AG04450 (cell line): ENCODE results near the gene KDSR. TPM values are rescaled to one million over a fixed set of nuclear protein-coding genes. Genes with fewer than 3 reads are reported as not detected.

Source experiments
- CTCF ChIA-PET: fragments of 300-600, 350-600 bp; formaldehyde crosslinking; extraction: SDS; loops from one replicate; lab custom pipeline; 2022; ENCODE audit warnings: antibody characterized with exemption, inconsistent platforms; lab: Charles Lee
- POLR2A ChIA-PET: fragments of 350-600 bp; formaldehyde crosslinking; extraction: SDS; loops from one replicate; lab custom pipeline; 2021; ENCODE audit warnings: antibody characterized with exemption, inconsistent platforms; lab: Yijun Ruan, JAX
- DNase-seq: peaks from one replicate; pipeline ENCODE4 v3.0.0-alpha.2; 2011; ENCODE audit warnings: low read depth, low spot score
- H3K27ac ChIP-seq: one replicate; pipeline ENCODE4 v1.5.1; 2012; ENCODE audit warnings: low read depth, low read length, control low read depth
- H3K27me3 ChIP-seq: one replicate; pipeline ENCODE4 v1.6.0; 2012; ENCODE audit warnings: low read length; ENCODE audit not compliant: control insufficient read depth, insufficient read depth
- H3K4me3 ChIP-seq: 2 replicates; pipeline ENCODE4 v1.5.1; 2011; ENCODE audit warnings: mild to moderate bottlenecking, low read depth, low read length, control low read depth
- H3K9me3 ChIP-seq: 2 replicates; pipeline ENCODE4 v1.5.1; 2012; ENCODE audit warnings: low read length; ENCODE audit not compliant: control insufficient read depth, insufficient read depth
- polyA plus RNA-seq: library from polyadenylated mRNA; depleted of rRNA; stranded (reverse); fragments of >200 nt; gene quantifications from 2 replicates; pipeline ENCODE4 v1.2.3, GENCODE V29; 2011
- TF ChIP-seq, protein P1 (sequence below): IDR thresholded peaks from 2 replicates; pipeline ENCODE4 v1.5.1; 2011; ENCODE audit warnings: low read depth, low read length, control low read depth, inconsistent platforms

Gene KDSR
- polyA plus RNA-seq, 1 experiment = 39.9 TPM

DNA sequence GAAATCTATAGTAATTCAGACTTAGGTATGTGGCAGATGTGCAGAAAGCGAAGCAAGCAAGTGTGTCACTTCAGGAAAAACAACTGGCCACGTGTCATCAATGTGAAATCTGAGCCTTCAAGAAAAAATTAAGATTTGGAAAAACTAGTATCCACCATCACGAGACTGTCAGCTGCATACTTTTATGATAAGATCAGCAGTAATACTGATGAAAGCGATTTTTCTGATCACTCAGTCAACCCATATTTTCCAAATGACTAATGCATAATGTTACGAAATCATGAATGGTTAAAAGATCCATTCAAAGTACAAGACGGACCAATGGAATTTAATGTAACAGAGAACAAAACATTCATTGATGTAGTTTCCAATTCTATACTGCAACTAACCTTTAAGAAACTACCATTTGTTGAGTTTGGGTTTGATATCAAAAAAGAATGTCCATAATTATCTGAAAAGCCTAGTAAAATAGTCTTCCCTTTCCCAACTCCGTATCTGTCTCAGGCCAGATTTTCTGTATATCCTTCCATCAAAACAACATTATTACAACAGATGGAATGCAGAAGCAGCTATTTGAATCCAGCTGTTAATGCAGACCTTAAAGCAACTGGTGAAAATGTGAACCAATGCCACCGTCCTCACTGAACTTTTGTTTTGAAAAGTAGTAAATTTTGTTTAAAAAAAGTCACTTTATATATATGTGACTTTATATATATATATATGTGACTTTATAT lies 30.5 kb downstream of the KDSR start:
- TF ChIP-seq, protein P1, sequence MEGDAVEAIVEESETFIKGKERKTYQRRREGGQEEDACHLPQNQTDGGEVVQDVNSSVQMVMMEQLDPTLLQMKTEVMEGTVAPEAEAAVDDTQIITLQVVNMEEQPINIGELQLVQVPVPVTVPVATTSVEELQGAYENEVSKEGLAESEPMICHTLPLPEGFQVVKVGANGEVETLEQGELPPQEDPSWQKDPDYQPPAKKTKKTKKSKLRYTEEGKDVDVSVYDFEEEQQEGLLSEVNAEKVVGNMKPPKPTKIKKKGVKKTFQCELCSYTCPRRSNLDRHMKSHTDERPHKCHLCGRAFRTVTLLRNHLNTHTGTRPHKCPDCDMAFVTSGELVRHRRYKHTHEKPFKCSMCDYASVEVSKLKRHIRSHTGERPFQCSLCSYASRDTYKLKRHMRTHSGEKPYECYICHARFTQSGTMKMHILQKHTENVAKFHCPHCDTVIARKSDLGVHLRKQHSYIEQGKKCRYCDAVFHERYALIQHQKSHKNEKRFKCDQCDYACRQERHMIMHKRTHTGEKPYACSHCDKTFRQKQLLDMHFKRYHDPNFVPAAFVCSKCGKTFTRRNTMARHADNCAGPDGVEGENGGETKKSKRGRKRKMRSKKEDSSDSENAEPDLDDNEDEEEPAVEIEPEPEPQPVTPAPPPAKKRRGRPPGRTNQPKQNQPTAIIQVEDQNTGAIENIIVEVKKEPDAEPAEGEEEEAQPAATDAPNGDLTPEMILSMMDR = no peak
- ChIA-PET POLR2A (interaction anchor here (0.8 to 1.9 kb wide), 2 partner anchors 31 to 50 kb away, joined by 3 to 6 read pairs; partner anchors contain the start of gene KDSR), CTCF (interaction anchor here (1.1 to 5.2 kb wide), 6 partner anchors 13 to 319 kb away, joined by 3 to 37 read pairs (median 4); no protein-coding TSS in a partner anchor)
- DNase-seq = peak; percentile 83
- H3K9me3 ChIP-seq = no peaks in the 10 kb centered on the region
- peak overlapping the region; percentile 88 for H3K27ac ChIP-seq
- H3K27me3 ChIP-seq = no peaks in the 10 kb centered on the region
- no peak overlapping the region for H3K4me3 ChIP-seq

- no peak for DNase-seq
- ChIA-PET CTCF (interaction anchor here (1.3 to 3.4 kb wide), 4 partner anchors 8 to 314 kb away, joined by 3 to 22 read pairs (median 8); no protein-coding TSS in a partner anchor), POLR2A (no interaction called here)
- Histone ChIP-seq H3K27ac (no peak overlapping the region), H3K9me3 (no peaks in the 10 kb centered on the region), H3K4me3 (no peak overlapping the region), H3K27me3 (no peaks in the 10 kb centered on the region)
- TF ChIP-seq, protein P1 = no peak
Measured at GRCh38 chr18:63331105-63331504, 35.9 kb downstream of the KDSR start.

DNA sequence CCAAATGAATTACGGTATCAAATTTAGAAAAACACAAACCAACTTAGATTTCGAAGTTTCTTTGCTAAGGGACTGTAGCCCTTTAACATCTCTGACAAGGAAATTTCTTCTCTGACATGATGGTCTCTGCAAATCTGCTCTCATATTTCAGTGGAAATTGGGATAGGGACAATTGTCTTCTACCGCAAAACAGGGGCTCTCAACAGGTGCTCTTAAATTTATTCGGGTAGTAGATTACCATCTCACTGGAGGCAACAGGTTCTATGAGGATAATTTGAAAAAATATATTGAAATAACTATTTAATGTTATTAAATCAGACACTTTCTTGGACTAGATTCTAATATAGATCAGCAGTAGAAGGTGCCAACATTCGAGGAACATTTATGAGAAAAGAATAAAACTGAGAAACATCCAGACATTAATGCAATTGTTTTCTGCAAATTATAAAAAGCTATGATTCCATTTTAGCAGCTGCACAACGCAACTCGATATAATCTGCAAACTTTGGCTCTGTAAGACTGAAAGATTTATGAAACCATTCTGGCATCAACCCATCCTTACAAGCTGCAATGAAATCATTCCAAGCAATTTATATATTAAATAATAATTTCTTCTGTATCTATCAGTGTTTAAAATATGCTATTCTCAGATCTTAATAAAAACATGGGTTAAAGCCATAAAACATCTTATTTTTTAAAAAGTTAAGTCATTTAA lies 37.4 kb downstream of the KDSR start:
- ChIA-PET POLR2A (no interaction called here), CTCF (interaction anchor here (0.9 to 3.4 kb wide), 5 partner anchors 11 to 743 kb away, joined by 3 to 22 read pairs (median 5); no protein-coding TSS in a partner anchor)
- H3K27me3 ChIP-seq = no peaks in the 10 kb centered on the region
- H3K9me3 ChIP-seq = no peaks in the 10 kb centered on the region
- TF ChIP-seq, protein P1 = no peak
- H3K4me3 ChIP-seq = no peak overlapping the region
- no peak overlapping the region for H3K27ac ChIP-seq
- DNase-seq = no peak

DNA sequence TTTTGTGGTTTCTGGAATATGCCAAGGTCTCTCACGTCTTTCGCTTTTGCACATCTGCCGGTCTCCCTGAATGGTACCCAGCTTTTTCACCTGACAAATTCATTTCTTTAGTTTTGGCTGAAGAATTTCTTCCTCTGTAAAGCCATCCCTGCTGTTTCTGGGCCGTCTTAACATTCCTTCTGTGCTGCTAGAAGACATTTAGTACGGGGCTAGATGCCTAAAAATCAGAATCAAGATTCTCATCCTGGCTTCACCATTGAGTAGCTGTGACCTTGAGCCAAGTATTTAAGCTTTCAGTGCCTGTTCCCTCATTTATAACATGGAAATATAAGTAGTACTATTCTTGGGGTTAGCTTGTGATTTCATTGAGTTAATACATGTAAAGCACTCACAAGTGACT lies 41.0 kb downstream of the KDSR start:
- H3K4me3 ChIP-seq = no peak overlapping the region
- CTCF ChIA-PET = interaction anchor here (0.9 to 7.4 kb wide), 6 partner anchors 14 to 742 kb away, joined by 3 to 148 read pairs (median 8); no protein-coding TSS in a partner anchor
- DNase-seq = no peak
- TF ChIP-seq, protein P1 = no peak
- H3K27ac ChIP-seq = no peak overlapping the region
- no peaks in the 10 kb centered on the region for H3K27me3 ChIP-seq
- POLR2A ChIA-PET = interaction anchor here (1.3 kb wide), 1 partner anchor 96 kb away, joined by 3 read pairs; the partner anchor contains the start of gene VPS4B
- H3K9me3 ChIP-seq = no peaks in the 10 kb centered on the region
